ENCODE results near the gene PLXNA4.

GRCh38 chr7:132181371-132181770 is 394.9 kb downstream of the PLXNA4 start:
- TF ChIP-seq CTCF (IDR thresholded peaks at IDR 0.05) (no peak), EP300 (IDR thresholded peaks at IDR 0.05) (no peak)

Data from gastroesophageal sphincter (tissue), 3 donors.